Transverse colon (tissue), 4 donors: ENCODE data around the gene WFIKKN2.

Source experiments
- POLR2A ChIP-seq: fragments of 450-650 bp; IDR thresholded peaks from one replicate; pipeline ENCODE4 v1.6.1; 2016; ENCODE audit warnings: antibody characterized with exemption, mild to moderate bottlenecking, moderate library complexity
- POLR2AphosphoS5 ChIP-seq, 3 donors: sonication (generic); formaldehyde crosslinking; IDR thresholded peaks; one replicate each; pipeline ENCODE4 v1.6.1; 2016; ENCODE audit warnings: antibody characterized with exemption in 3 of 3
- TF ChIP-seq, protein P1 (sequence below), 5 experiments: fragments of 200-600 bp in 3 of 5; fragments of 450-650 bp in 2 of 5; sonication (generic) in 3 of 5; IDR thresholded peaks; 1 replicate in 2 of 5; 2 replicates in 3 of 5; pipeline ENCODE4 v1.5.1; 2016 to 2017; ENCODE audit warnings: antibody characterized with exemption in 5 of 5, inconsistent platforms in 3 of 5, mild to moderate bottlenecking in 2 of 5, moderate library complexity in 1 of 5

DNA sequence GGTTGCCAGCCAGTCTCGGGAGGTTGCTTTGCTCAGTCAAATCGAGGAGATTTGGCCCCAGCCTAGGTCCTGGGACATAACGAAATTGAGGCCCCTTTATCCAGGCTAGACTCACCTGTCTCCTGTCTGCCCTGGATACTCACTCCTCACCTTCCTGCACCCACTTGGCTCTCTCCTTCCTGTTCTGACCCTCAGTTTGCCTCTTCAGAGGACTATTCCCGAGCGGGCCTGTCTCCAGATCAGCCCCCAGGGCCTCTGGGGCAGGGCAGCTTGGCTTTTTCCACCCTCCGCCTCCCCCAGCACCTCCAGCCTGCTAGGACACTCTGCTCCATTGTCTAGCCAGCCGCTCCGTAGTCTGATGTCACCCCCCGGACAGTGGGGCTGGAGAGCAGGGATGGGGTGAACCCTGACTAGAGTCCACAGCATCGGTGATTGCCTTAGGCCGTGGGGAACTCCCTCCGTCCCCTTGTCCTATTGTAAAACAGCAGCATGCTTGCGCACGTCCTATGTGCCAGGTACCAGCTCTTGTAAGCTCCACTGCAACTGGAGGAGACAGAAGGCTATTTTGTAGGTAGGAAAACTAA lies 8.8 kb downstream of the WFIKKN2 start:
- TF ChIP-seq, protein P1, sequence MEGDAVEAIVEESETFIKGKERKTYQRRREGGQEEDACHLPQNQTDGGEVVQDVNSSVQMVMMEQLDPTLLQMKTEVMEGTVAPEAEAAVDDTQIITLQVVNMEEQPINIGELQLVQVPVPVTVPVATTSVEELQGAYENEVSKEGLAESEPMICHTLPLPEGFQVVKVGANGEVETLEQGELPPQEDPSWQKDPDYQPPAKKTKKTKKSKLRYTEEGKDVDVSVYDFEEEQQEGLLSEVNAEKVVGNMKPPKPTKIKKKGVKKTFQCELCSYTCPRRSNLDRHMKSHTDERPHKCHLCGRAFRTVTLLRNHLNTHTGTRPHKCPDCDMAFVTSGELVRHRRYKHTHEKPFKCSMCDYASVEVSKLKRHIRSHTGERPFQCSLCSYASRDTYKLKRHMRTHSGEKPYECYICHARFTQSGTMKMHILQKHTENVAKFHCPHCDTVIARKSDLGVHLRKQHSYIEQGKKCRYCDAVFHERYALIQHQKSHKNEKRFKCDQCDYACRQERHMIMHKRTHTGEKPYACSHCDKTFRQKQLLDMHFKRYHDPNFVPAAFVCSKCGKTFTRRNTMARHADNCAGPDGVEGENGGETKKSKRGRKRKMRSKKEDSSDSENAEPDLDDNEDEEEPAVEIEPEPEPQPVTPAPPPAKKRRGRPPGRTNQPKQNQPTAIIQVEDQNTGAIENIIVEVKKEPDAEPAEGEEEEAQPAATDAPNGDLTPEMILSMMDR (IDR thresholded peaks at IDR 0.05) = no peak
- TF ChIP-seq POLR2AphosphoS5 (IDR thresholded peaks at IDR 0.05) (no peak), POLR2A (no peak)
